ENCODE results near the gene SDF2L1. TPM values are rescaled to one million over a fixed set of nuclear protein-coding genes. Genes with fewer than 3 reads are reported as not detected.
"Not testable (repeated sequence)": the region's sequence is repeated elsewhere in the genome, so short reads cannot be mapped to it uniquely, and the experiment has no call there.

Gene SDF2L1
- total RNA-seq, 2 experiments from 2014 or later: 38.6 to 41.3 TPM

DNA sequence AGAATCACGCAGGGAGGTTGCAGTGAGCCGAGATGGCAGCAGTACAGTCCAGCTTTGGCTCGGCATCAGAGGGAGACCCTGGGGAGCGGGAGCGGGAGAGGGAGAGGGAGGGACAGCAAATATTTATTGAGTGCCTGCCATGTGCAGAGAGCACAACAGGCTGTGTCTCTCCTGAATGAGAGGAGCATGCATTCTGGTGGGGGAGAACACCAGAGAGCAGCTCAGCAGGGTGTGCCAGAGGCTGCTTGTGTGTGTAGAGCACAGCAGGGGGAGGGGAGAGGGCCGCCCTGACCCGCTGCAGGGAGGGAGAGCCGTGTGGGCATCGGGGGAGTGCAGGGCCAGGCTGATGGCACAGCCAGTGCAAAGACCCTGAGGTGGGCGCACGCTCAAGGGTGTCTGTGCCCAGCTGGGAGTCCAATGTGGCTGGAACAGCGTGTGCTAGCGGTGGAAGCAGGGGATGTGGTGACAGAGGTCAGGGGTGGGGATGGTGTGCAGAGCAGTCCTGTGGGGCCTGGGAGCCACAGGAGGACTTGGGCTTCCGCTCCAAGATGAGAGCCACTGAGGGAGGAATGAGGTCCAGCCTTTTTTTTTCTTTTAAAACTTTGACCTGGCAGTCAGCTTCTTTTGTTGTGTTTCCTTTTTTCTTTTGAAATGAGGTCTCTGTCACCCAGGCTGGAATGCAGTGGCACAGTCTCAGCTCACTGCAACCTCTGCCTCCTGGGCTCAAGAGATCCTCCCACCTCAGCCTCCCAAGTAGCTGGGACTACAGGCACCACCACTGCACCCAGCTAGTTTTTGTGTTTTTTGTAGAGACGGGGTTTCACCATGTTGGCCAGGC, 35.7 kb downstream of the SDF2L1 start:
- H3K36me3 Mint-ChIP-seq (ENCODE audit: low read depth): peaks cover 37% of the 10 kb centered on the region
- ChIA-PET CTCF (no interaction called here), POLR2A (no interaction called here)
- H3K27ac Mint-ChIP-seq: no peak overlapping the region
- H3K27me3 Mint-ChIP-seq: no peaks in the 10 kb centered on the region
- DNase-seq (no peak), ATAC-seq (no peak)
- peaks cover 6% of the 10 kb centered on the region for H3K4me1 Mint-ChIP-seq (ENCODE audit: low read depth)
- TF ChIP-seq CTCF (IDR thresholded peaks at IDR 0.05): no peak
- no peak overlapping the region for H3K4me3 Mint-ChIP-seq
- intact Hi-C loops (cut with micrococcal nuclease): no loop called here
- no peaks in the 10 kb centered on the region for H3K9me3 Mint-ChIP-seq

DNA sequence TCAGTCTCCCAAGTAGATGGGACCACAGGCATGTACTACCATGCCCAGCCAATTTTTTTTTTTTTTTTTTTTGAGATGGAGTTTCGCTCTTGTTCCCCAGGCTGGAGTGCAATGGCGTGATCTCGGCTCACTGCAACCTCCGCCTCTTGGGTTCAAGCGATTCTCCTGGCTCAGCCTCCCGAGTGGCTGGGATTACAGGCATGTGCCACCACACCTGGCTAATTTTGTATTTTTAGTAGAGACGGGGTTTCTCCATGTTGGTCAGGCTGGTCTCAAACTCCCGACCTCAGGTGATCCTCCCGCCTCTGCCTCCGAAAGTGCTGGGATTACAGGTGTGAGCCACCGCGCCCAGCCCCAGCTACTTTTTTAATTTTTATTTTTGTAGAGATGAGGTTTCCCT, 36.7 kb downstream of the SDF2L1 start:
- CTCF ChIA-PET; H3K4me3 Mint-ChIP-seq; H3K27me3 Mint-ChIP-seq; H3K4me1 Mint-ChIP-seq (ENCODE audit: low read depth); H3K27ac Mint-ChIP-seq; intact Hi-C loops (cut with micrococcal nuclease); DNase-seq; ATAC-seq; POLR2A ChIA-PET; H3K9me3 Mint-ChIP-seq: not testable (repeated sequence)
- peaks cover 29% of the 10 kb centered on the region for H3K36me3 Mint-ChIP-seq (ENCODE audit: low read depth)

- DNase-seq (no peak), ATAC-seq (no peak)
- no peaks in the 10 kb centered on the region for H3K9me3 Mint-ChIP-seq
- ChIA-PET CTCF (no interaction called here), POLR2A (no interaction called here)
- no peak for TF ChIP-seq CTCF (IDR thresholded peaks at IDR 0.05)
- intact Hi-C loops (cut with micrococcal nuclease): no loop called here
- peaks cover 6% of the 10 kb centered on the region for H3K4me1 Mint-ChIP-seq (ENCODE audit: low read depth)
- H3K27me3 Mint-ChIP-seq: no peaks in the 10 kb centered on the region
- H3K27ac Mint-ChIP-seq: no peak overlapping the region
- peaks cover 28% of the 10 kb centered on the region for H3K36me3 Mint-ChIP-seq (ENCODE audit: low read depth)
- no peak overlapping the region for H3K4me3 Mint-ChIP-seq
Observed at GRCh38 chr22:21679383-21679782, 37.3 kb downstream of the SDF2L1 start.

GRCh38 chr22:21680830-21681565, 38.9 kb downstream of the SDF2L1 start:
- intact Hi-C loops (cut with micrococcal nuclease): no loop called here
- ChIA-PET POLR2A (interaction anchor here (1.1 kb wide), 1 partner anchor 39 kb away, joined by 3 read pairs; no protein-coding TSS in a partner anchor), CTCF (interaction anchor here (1.1 kb wide), 1 partner anchor 34 kb away, joined by 3 read pairs; no protein-coding TSS in a partner anchor)
- no peak for ATAC-seq
- Mint-ChIP-seq H3K9me3 (no peaks in the 10 kb centered on the region), H3K27me3 (no peaks in the 10 kb centered on the region), H3K4me1 (ENCODE audit: low read depth) (peaks cover 6% of the 10 kb centered on the region), H3K36me3 (ENCODE audit: low read depth) (peaks cover 17% of the 10 kb centered on the region), H3K4me3 (no peak overlapping the region), H3K27ac (no peak overlapping the region)
- no peak for TF ChIP-seq CTCF (IDR thresholded peaks at IDR 0.05)
- DNase-seq: no peak

GRCh38 chr22:21681566-21682370, 39.7 kb downstream of the SDF2L1 start:
- TF ChIP-seq CTCF (IDR thresholded peaks at IDR 0.05): no peak
- ChIA-PET POLR2A (interaction anchor here (1.1 kb wide), 1 partner anchor 39 kb away, joined by 3 read pairs; no protein-coding TSS in a partner anchor), CTCF (interaction anchor here (1.2 kb wide), 1 partner anchor 12 kb away, joined by 3 read pairs; no protein-coding TSS in a partner anchor)

More at GRCh38 chr22:21681566-21682370, 39.7 kb downstream of the SDF2L1 start:
- Mint-ChIP-seq H3K4me3 (no peak overlapping the region), H3K36me3 (ENCODE audit: low read depth) (peaks cover 10% of the 10 kb centered on the region), H3K27ac (no peak overlapping the region), H3K4me1 (ENCODE audit: low read depth) (peaks cover 6% of the 10 kb centered on the region), H3K27me3 (no peaks in the 10 kb centered on the region), H3K9me3 (no peaks in the 10 kb centered on the region)
- DNase-seq (peak; percentile 14), ATAC-seq (peak; percentile 47)
- intact Hi-C loops (cut with micrococcal nuclease): no loop called here

Data from activated CD8-positive, alpha-beta T cell treated with anti-CD3 and anti-CD28 coated beads for 36 hours (primary cell).